Measurements from ENCODE around the gene EED.

- no peak for TF ChIP-seq CTCF (IDR thresholded peaks at IDR 0.05)
- TF ChIP-seq POLR2A (IDR thresholded peaks at IDR 0.05), result no peak
Measured at GRCh38 chr11:86251345-86251744, 6.8 kb downstream of the EED start.
